Muscle of back (tissue), 10 donors: ENCODE measurements around the gene SMIM33. TPM values are rescaled to one million over a fixed set of nuclear protein-coding genes. Genes with fewer than 3 reads are reported as not detected.

Experiments used
- polyA plus RNA-seq, 10 donors: library from polyadenylated mRNA; unstranded; fragments of 120-200 nt; gene quantifications; one replicate each; pipeline ENCODE4 v1.2.1, GENCODE V29; 2013; ENCODE audit not compliant: insufficient read length in 10 of 10

SMIM33 gene
- polyA plus RNA-seq, 10 donors: not detected

Other genes with a start within 250 kb of the SMIM33 start
- 100 to 1,000 TPM; 262 to 386 (median 338) TPM for gene MATR3, start 177.3 kb upstream of the SMIM33 start, polyA plus RNA-seq
- gene PAIP2, start 129.2 kb upstream of the SMIM33 start, polyA plus RNA-seq: 100 to 1,000 TPM; 111 to 133 (median 119) TPM
- gene SLC23A1, start 87.7 kb upstream of the SMIM33 start, polyA plus RNA-seq: under 1 TPM; 0.09 to 0.69 (median 0.31) TPM
- gene MZB1, start 81.1 kb upstream of the SMIM33 start, polyA plus RNA-seq: 1 to 10 TPM in 1 of 10 donors, under 1 TPM in 7, not detected in 2; 0.15 to 1.0 (median 0.57) TPM
- 10 to 100 TPM; 22.4 to 40.5 (median 29.5) TPM for gene PROB1, start 75.9 kb upstream of the SMIM33 start, polyA plus RNA-seq
- gene SPATA24, start 66.9 kb upstream of the SMIM33 start, polyA plus RNA-seq: 10 to 100 TPM in 7 of 10 donors, 1 to 10 TPM in 3; 7.4 to 10.8 (median 10.3) TPM
- gene DNAJC18, start 31.5 kb upstream of the SMIM33 start, polyA plus RNA-seq: 10 to 100 TPM; 20.0 to 33.0 (median 25.7) TPM
- 10 to 100 TPM; 28.8 to 40.9 (median 32.3) TPM for gene ECSCR, start 8.3 kb upstream of the SMIM33 start, polyA plus RNA-seq
- gene STING1, start 11.8 kb downstream of the SMIM33 start, polyA plus RNA-seq: 10 to 100 TPM; 26.5 to 40.3 (median 30.2) TPM
- 100 to 1,000 TPM; 104 to 164 (median 120) TPM for gene UBE2D2, start 90.3 kb downstream of the SMIM33 start, polyA plus RNA-seq
- 10 to 100 TPM; 64.9 to 86.7 (median 77.1) TPM for gene CXXC5, start 177.3 kb downstream of the SMIM33 start, polyA plus RNA-seq